IMR-90 (cell line): Measurements from ENCODE around the gene LRRC31. TPM values are rescaled to one million over a fixed set of nuclear protein-coding genes. Genes with fewer than 3 reads are reported as not detected.

Source experiments
- ATAC-seq: fragments of 200-7000 bp; cut with Tn5 transposase; 2 replicates; pipeline ENCODE4 v1.9.1; 2020; ENCODE audit warnings: low read depth, mild to moderate bottlenecking, moderate library complexity
- BruUV-seq: library from RNA; stranded (reverse); fragments of 400-500 nt; replicated peaks from 2 replicates; lab custom pipeline; 2021; lab: Mats Ljungman, UMichigan
- CTCF ChIA-PET: fragments of 300-600 bp; formaldehyde crosslinking; extraction: SDS; loops from one replicate; lab custom pipeline; 2021; ENCODE audit warnings: antibody characterized with exemption; lab: Yijun Ruan, JAX
- POLR2A ChIA-PET: fragments of 300-600 bp; sonication (Branson Sonifier 250); formaldehyde crosslinking; loops from one replicate; lab custom pipeline; 2022; ENCODE audit warnings: antibody characterized with exemption; ENCODE audit not compliant: unreplicated experiment; lab: Charles Lee
- DNase-seq: peaks from one replicate; pipeline ENCODE4 v3.0.0; 2013
- H2AFZ ChIP-seq: replicated peaks from 2 replicates; pipeline ENCODE3; 2013; ENCODE audit warnings: low read length, mild to moderate bottlenecking; ENCODE audit not compliant: poor library complexity
- H2AK5ac ChIP-seq: 2 replicates; pipeline ENCODE4 v1.6.1; 2013; ENCODE audit warnings: low read depth, low read length, inconsistent platforms
- H2AK9ac ChIP-seq: replicated peaks from 2 replicates; pipeline ENCODE3; 2013; ENCODE audit warnings: mild to moderate bottlenecking, low read depth, low read length, moderate library complexity; ENCODE audit not compliant: poor library complexity
- H2BK120ac ChIP-seq: 2 replicates; pipeline ENCODE4 v1.6.1; 2013; ENCODE audit warnings: low read depth, low read length, inconsistent platforms
- H2BK15ac ChIP-seq: 3 replicates; pipeline ENCODE4 v1.6.1; 2013; ENCODE audit warnings: low read depth, low read length, inconsistent platforms
- H2BK20ac ChIP-seq: 2 replicates; pipeline ENCODE4 v1.6.1; 2013; ENCODE audit warnings: low read depth, mild to moderate bottlenecking, inconsistent platforms, low read length, moderate library complexity
- H2BK5ac ChIP-seq: 2 replicates; pipeline ENCODE4 v1.6.1; 2013; ENCODE audit warnings: mild to moderate bottlenecking, low read depth, low read length, inconsistent platforms; ENCODE audit not compliant: poor library complexity, severe bottlenecking
- H3K14ac ChIP-seq: replicated peaks from 2 replicates; pipeline ENCODE4 v1.6.1; 2013; ENCODE audit warnings: low read depth, low read length, inconsistent platforms
- H3K18ac ChIP-seq: 2 replicates; pipeline ENCODE4 v1.6.1; 2013; ENCODE audit warnings: low read depth, low read length, control low read depth
- H3K23ac ChIP-seq: 2 replicates; pipeline ENCODE4 v1.6.1; 2013; ENCODE audit warnings: low read depth, low read length, inconsistent platforms
- H3K27ac ChIP-seq: 2 replicates; pipeline ENCODE4 v1.5.1; 2013; ENCODE audit warnings: mild to moderate bottlenecking, control low read depth, low read length; ENCODE audit not compliant: insufficient read depth
- H3K27me3 ChIP-seq: 2 replicates; pipeline ENCODE4 v1.6.1; 2013; ENCODE audit warnings: low read length; ENCODE audit not compliant: control insufficient read depth, insufficient read depth
- H3K36me3 ChIP-seq: 2 replicates; pipeline ENCODE4 v1.6.1; 2013; ENCODE audit warnings: low read length, mixed read lengths; ENCODE audit not compliant: control insufficient read depth, insufficient read depth
- H3K4ac ChIP-seq: 2 replicates; pipeline ENCODE4 v1.6.1; 2013; ENCODE audit warnings: low read depth, low read length, inconsistent platforms
- H3K4me1 ChIP-seq: 2 replicates; pipeline ENCODE4 v1.6.1; 2013; ENCODE audit warnings: low read length, mixed read lengths; ENCODE audit not compliant: control insufficient read depth, insufficient read depth
- H3K4me2 ChIP-seq: 2 replicates; pipeline ENCODE4 v1.6.1; 2013; ENCODE audit warnings: low read depth, mild to moderate bottlenecking, control low read depth, low read length, moderate library complexity
- H3K4me3 ChIP-seq: 2 replicates; pipeline ENCODE4 v1.5.1; 2013; ENCODE audit warnings: low read depth, mild to moderate bottlenecking, control low read depth, low read length, moderate library complexity; ENCODE audit not compliant: insufficient read depth
- H3K56ac ChIP-seq: 2 replicates; pipeline ENCODE4 v1.6.1; 2013; ENCODE audit warnings: low read length, inconsistent platforms; ENCODE audit not compliant: insufficient read depth; ENCODE audit errors: extremely low read depth
- H3K79me1 ChIP-seq, 2 experiments: 2 replicates each; pipeline ENCODE4 v1.6.1; 2013; ENCODE audit warnings: low read length in 2 of 2, inconsistent platforms in 1 of 2, low read depth in 1 of 2
- H3K9ac ChIP-seq: 2 replicates; pipeline ENCODE4 v1.6.1; 2013; ENCODE audit warnings: low read depth, low read length, control low read depth
- H3K9me1 ChIP-seq: 2 replicates; pipeline ENCODE4 v1.6.1; 2013; ENCODE audit warnings: low read length, inconsistent platforms; ENCODE audit not compliant: insufficient read depth
- H3K9me3 ChIP-seq: 2 replicates; pipeline ENCODE4 v1.6.1; 2013; ENCODE audit warnings: low read length; ENCODE audit not compliant: control insufficient read depth, insufficient read depth
- H4K20me1 ChIP-seq: 2 replicates; pipeline ENCODE4 v1.6.1; 2013; ENCODE audit warnings: low read length, inconsistent platforms; ENCODE audit not compliant: insufficient read depth
- H4K5ac ChIP-seq: 2 replicates; pipeline ENCODE4 v1.6.1; 2013; ENCODE audit warnings: mild to moderate bottlenecking, low read depth, low read length, control low read depth
- H4K8ac ChIP-seq, 2 experiments: 2 replicates each; pipeline ENCODE4 v1.6.1; 2013; ENCODE audit warnings: low read depth in 2 of 2, low read length in 2 of 2, control low read depth in 1 of 2, inconsistent platforms in 1 of 2
- H4K91ac ChIP-seq: 2 replicates; pipeline ENCODE4 v1.6.1; 2013; ENCODE audit warnings: low read depth, low read length, inconsistent platforms; ENCODE audit not compliant: insufficient read depth
- BHLHE40 ChIP-seq: fragments of 150-350 bp; IDR thresholded peaks from 2 replicates; pipeline ENCODE4 v1.6.1; 2016; ENCODE audit warnings: mild to moderate bottlenecking, low read depth, low read length
- CEBPB ChIP-seq: IDR thresholded peaks from 2 replicates; pipeline ENCODE4 v1.6.1; 2012; ENCODE audit warnings: low read depth, low read length, improper control_type of control experiment
- CHD1 ChIP-seq: IDR thresholded peaks from 2 replicates; pipeline ENCODE4 v1.6.1; 2012; ENCODE audit warnings: low read depth, low read length, improper control_type of control experiment
- CTCF ChIP-seq: conservative IDR thresholded peaks from 2 replicates; pipeline ENCODE4 v1.5.1; 2012; ENCODE audit warnings: mild to moderate bottlenecking, low read depth, low read length, improper control_type of control experiment
- ELK1 ChIP-seq: fragments of 150-350 bp; IDR thresholded peaks from 2 replicates; pipeline ENCODE4 v1.6.1; 2016; ENCODE audit warnings: low read depth, mild to moderate bottlenecking, low read length, moderate library complexity, borderline replicate concordance
- FOS ChIP-seq: fragments of 150-350 bp; IDR thresholded peaks from 2 replicates; pipeline ENCODE4 v1.6.1; 2016; ENCODE audit warnings: low read depth, low read length
- MAFK ChIP-seq: IDR thresholded peaks from 2 replicates; pipeline ENCODE4 v1.6.1; 2012; ENCODE audit warnings: low read depth, low read length, improper control_type of control experiment
- MAZ ChIP-seq: IDR thresholded peaks from 2 replicates; pipeline ENCODE4 v1.6.1; 2012; ENCODE audit warnings: low read depth, mild to moderate bottlenecking, low read length, improper control_type of control experiment, moderate library complexity, borderline replicate concordance
- MXI1 ChIP-seq: IDR thresholded peaks from 2 replicates; pipeline ENCODE4 v1.6.1; 2012; ENCODE audit warnings: low read depth, mild to moderate bottlenecking, low read length, moderate library complexity, borderline replicate concordance
- NFE2L2 ChIP-seq: fragments of 150-350 bp; IDR thresholded peaks from 2 replicates; pipeline ENCODE4 v1.6.1; 2016; ENCODE audit warnings: low read depth, mild to moderate bottlenecking, low read length
- POLR2A ChIP-seq: IDR thresholded peaks from 2 replicates; pipeline ENCODE4 v1.6.1; 2012; ENCODE audit warnings: mild to moderate bottlenecking, low read depth, low read length
- RAD21 ChIP-seq: IDR thresholded peaks from 2 replicates; pipeline ENCODE4 v1.6.1; 2012; ENCODE audit warnings: low read length, improper control_type of control experiment
- RCOR1 ChIP-seq: IDR thresholded peaks from 2 replicates; pipeline ENCODE4 v1.6.1; 2012; ENCODE audit warnings: mild to moderate bottlenecking, low read length, improper control_type of control experiment; ENCODE audit not compliant: insufficient replicate concordance
- RFX5 ChIP-seq: IDR thresholded peaks from 2 replicates; pipeline ENCODE4 v1.8.0; 2012; ENCODE audit warnings: low read depth, mild to moderate bottlenecking, low read length, moderate library complexity
- SMC3 ChIP-seq: fragments of 150-350 bp; IDR thresholded peaks from 2 replicates; pipeline ENCODE4 v1.6.1; 2016; ENCODE audit warnings: low read depth, mild to moderate bottlenecking, antibody characterized with exemption, low read length, moderate library complexity
- USF2 ChIP-seq: fragments of 150-350 bp; IDR thresholded peaks from 2 replicates; pipeline ENCODE4 v1.6.1; 2017; ENCODE audit warnings: mild to moderate bottlenecking, antibody characterized with exemption, low read length, low read depth
- WGBS, 2 experiments: methylation state at CpG; one replicate each; pipeline versions ENCODE4 v1.1.5 to v1.1.7; 2013; ENCODE audit warnings: missing lambda C conversion rate in 2 of 2; ENCODE audit not compliant: insufficient read length in 1 of 2; ENCODE audit errors: extremely low coverage in 2 of 2; 5-methylcytosine and 5-hydroxymethylcytosine counted together
- dilution Hi-C: fragments of 300-500 bp; cut with HindIII; formaldehyde crosslinking; loops from one replicate; pipeline ENCODE4 v1.14.3; 2018; ENCODE audit warnings: low sequenced_read_pairs; ENCODE audit not compliant: unreplicated experiment
- in situ Hi-C: fragments of 300-500 bp; cut with MboI; formaldehyde crosslinking; loops from 3 replicates; pipeline ENCODE4 v1.14.3; 2019; ENCODE audit warnings: low sequenced_read_pairs, inconsistent platforms, mixed read lengths
- intact Hi-C: fragments of 100-400 bp; cut with micrococcal nuclease; formaldehyde crosslinking; loops from 2 replicates; pipeline ENCODE4 v1.10.0; 2022
- polyA plus RNA-seq, 3 experiments: library from polyadenylated mRNA; depleted of rRNA; stranded (reverse); fragments of >200 nt; gene quantifications; 2 replicates each; pipeline ENCODE4 v1.2.3, GENCODE V29; 2012; ENCODE audit warnings: low replicate concordance in 1 of 3
- total RNA-seq: library from RNA; depleted of rRNA; stranded (reverse); fragments of >200 nt; gene quantifications from 2 replicates; pipeline ENCODE4 v1.2.3, GENCODE V29; 2012

LRRC31 gene
- total and polyA plus RNA-seq, 2 of the 4 experiments (the other 2 are of a cell fraction): not detected

- Histone ChIP-seq H3K4me3 (no peak overlapping the region), H2AFZ (no peak overlapping the region), H3K4me2 (no peak overlapping the region), H3K23ac (no peak overlapping the region), H2BK5ac (no peak overlapping the region), H3K79me1 (no peaks in the 10 kb centered on the region), H2BK15ac (no peak overlapping the region), H3K14ac (no peak overlapping the region), H3K9me1 (no peaks in the 10 kb centered on the region), H4K91ac (no peak overlapping the region), H3K18ac (no peak overlapping the region), H4K20me1 (no peaks in the 10 kb centered on the region), H3K4me1 (no peaks in the 10 kb centered on the region), H2AK9ac (no peak overlapping the region), H4K5ac (no peak overlapping the region), H3K27ac (no peak overlapping the region), H3K4ac (no peak overlapping the region), H3K27me3 (peaks cover 5% of the 10 kb centered on the region; the same call in 1 of the 2 replicates), H2AK5ac (no peak overlapping the region), H4K8ac (no peak overlapping the region), H2BK20ac (no peak overlapping the region), H3K9me3 (no peaks in the 10 kb centered on the region), H3K36me3 (no peaks in the 10 kb centered on the region), H2BK120ac (no peak overlapping the region), H3K56ac (no peak overlapping the region), H3K9ac (no peak overlapping the region)
- no TSS peak for BruUV-seq
- no peak for ATAC-seq
- WGBS, 2 experiments: 67% methylated on average over 2 of the region's 8 CpGs; no CpG with 5 or more reads in 1 of the 2 experiments
- dilution Hi-C loops (no loop called here), intact Hi-C loops (no loop called here), in situ Hi-C loops (no loop called here)
- POLR2A ChIA-PET: no interaction called here
- TF ChIP-seq MAZ (no peak), MAFK (no peak), RAD21 (no peak), BHLHE40 (no peak), CHD1 (no peak), RCOR1 (no peak), CTCF (no peak), USF2 (no peak), NFE2L2 (no peak), FOS (no peak), SMC3 (no peak), ELK1 (no peak), MXI1 (no peak), CEBPB (no peak), POLR2A (no peak), RFX5 (no peak)
- DNase-seq: no peak
- CTCF ChIA-PET: no interaction called here
Measured at GRCh38 chr3:169879013-169879557, 9.3 kb upstream of the LRRC31 start.
